SK-N-SH treated with all-trans-retinoic acid at 6 μM for 48 hours (cell line): ENCODE measurements around the gene NEDD1.

ENCODE experiments used
- RARB ChIP-seq: fragments of 250-450 bp; sonication (Bioruptor Pico); IDR thresholded peaks from 2 replicates; pipeline ENCODE4 v1.8.0; 2021; ENCODE audit warnings: mild to moderate bottlenecking, moderate library complexity
- TF ChIP-seq, protein P1 (sequence below): fragments of 250-450 bp; sonication (Bioruptor Pico); IDR thresholded peaks from 2 replicates; pipeline ENCODE4 v1.5.1; 2020; ENCODE audit warnings: low read depth, mild to moderate bottlenecking, moderate library complexity
- TF ChIP-seq, protein P2 (sequence below): fragments of 250-450 bp; sonication (Bioruptor Pico); IDR thresholded peaks from 2 replicates; pipeline ENCODE4 v1.8.0; 2020; ENCODE audit warnings: mild to moderate bottlenecking, moderate library complexity, borderline replicate concordance

DNA sequence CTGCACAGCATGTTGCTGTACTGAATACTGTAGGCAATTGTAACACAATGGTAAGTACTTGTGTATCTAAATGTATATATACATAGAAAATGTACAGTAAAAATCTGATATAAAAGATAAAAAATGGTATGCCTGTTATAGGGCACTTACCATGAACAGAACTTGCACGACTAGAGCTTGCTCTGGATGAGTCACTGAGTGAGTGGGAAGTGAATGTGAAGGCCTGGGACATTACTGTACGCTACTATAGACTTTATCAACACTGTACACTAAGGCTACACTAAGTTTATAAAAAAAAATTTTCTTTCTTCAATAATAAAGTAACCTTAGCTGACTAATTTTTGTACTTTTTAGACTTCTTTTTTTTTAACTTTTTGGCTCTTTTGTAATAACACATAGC lies 24.2 kb upstream of the NEDD1 start:
- TF ChIP-seq, protein P1, sequence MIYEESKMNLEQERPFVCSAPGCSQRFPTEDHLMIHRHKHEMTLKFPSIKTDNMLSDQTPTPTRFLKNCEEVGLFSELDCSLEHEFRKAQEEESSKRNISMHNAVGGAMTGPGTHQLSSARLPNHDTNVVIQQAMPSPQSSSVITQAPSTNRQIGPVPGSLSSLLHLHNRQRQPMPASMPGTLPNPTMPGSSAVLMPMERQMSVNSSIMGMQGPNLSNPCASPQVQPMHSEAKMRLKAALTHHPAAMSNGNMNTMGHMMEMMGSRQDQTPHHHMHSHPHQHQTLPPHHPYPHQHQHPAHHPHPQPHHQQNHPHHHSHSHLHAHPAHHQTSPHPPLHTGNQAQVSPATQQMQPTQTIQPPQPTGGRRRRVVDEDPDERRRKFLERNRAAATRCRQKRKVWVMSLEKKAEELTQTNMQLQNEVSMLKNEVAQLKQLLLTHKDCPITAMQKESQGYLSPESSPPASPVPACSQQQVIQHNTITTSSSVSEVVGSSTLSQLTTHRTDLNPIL (CRISPR knock-in tag) = no peak
- TF ChIP-seq, protein P2, sequence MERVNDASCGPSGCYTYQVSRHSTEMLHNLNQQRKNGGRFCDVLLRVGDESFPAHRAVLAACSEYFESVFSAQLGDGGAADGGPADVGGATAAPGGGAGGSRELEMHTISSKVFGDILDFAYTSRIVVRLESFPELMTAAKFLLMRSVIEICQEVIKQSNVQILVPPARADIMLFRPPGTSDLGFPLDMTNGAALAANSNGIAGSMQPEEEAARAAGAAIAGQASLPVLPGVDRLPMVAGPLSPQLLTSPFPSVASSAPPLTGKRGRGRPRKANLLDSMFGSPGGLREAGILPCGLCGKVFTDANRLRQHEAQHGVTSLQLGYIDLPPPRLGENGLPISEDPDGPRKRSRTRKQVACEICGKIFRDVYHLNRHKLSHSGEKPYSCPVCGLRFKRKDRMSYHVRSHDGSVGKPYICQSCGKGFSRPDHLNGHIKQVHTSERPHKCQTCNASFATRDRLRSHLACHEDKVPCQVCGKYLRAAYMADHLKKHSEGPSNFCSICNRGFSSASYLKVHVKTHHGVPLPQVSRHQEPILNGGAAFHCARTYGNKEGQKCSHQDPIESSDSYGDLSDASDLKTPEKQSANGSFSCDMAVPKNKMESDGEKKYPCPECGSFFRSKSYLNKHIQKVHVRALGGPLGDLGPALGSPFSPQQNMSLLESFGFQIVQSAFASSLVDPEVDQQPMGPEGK (CRISPR knock-in tag) = no peak
- TF ChIP-seq RARB (CRISPR knock-in tag) = no peak
